Activated gamma-delta T cell treated with Interleukin-2 at 50 U/mL for 16 hours (primary cell): ENCODE results near the gene SERPINA5.

Experiments used
- DNase-seq: peaks from one replicate; pipeline ENCODE4 v3.0.0-alpha.2; 2020

The SERPINA5 gene

GRCh38 chr14:94550041-94550440 lies 31.2 kb upstream of the SERPINA5 start:
- no peak for DNase-seq

GRCh38 chr14:94555991-94556390 lies 25.2 kb upstream of the SERPINA5 start:
- DNase-seq = no peak

- DNase-seq = no peak
These were observed 23.9 kb upstream of the SERPINA5 start for GRCh38 chr14:94557327-94557726.

- DNase-seq = no peak
These were observed 22.4 kb upstream of the SERPINA5 start for GRCh38 chr14:94558842-94559241.

GRCh38 chr14:94559638-94560290 lies 21.5 kb upstream of the SERPINA5 start:
- DNase-seq = no peak

- no peak for DNase-seq
These were observed 20.9 kb upstream of the SERPINA5 start for GRCh38 chr14:94560291-94560665.

GRCh38 chr14:94560751-94561655 lies 20.2 kb upstream of the SERPINA5 start, which contains the start of gene SERPINA4:
TSS of gene SERPINA4 (plus strand) at chr14:94561442. CDS start at chr14:94563483, 2,041 bp downstream.
- DNase-seq = no peak

- DNase-seq = no peak
These were observed 19.6 kb upstream of the SERPINA5 start for GRCh38 chr14:94561656-94562010.

GRCh38 chr14:94562022-94562421 lies 19.2 kb upstream of the SERPINA5 start:
- DNase-seq = no peak

- DNase-seq = no peak
These were observed 18.0 kb upstream of the SERPINA5 start for GRCh38 chr14:94562941-94563883.

GRCh38 chr14:94564381-94564780 lies 16.8 kb upstream of the SERPINA5 start:
- DNase-seq = no peak

GRCh38 chr14:94568186-94568585 lies 13.0 kb upstream of the SERPINA5 start:
- no peak for DNase-seq

GRCh38 chr14:94569381-94570001 lies 11.7 kb upstream of the SERPINA5 start:
- DNase-seq = no peak

- no peak for DNase-seq
These were observed 11.2 kb upstream of the SERPINA5 start for GRCh38 chr14:94570002-94570400.

- no peak for DNase-seq
These were observed 10.8 kb upstream of the SERPINA5 start for GRCh38 chr14:94570440-94570839.

GRCh38 chr14:94571395-94571794 lies 9.8 kb upstream of the SERPINA5 start:
- DNase-seq = no peak

- no peak for DNase-seq
These were observed 9.3 kb upstream of the SERPINA5 start for GRCh38 chr14:94571950-94572349.

- no peak for DNase-seq
These were observed 8.5 kb upstream of the SERPINA5 start for GRCh38 chr14:94572637-94573303.

GRCh38 chr14:94573475-94574277 lies 7.5 kb upstream of the SERPINA5 start:
- no peak for DNase-seq

- DNase-seq = no peak
These were observed 6.9 kb upstream of the SERPINA5 start for GRCh38 chr14:94574336-94574735.
